HL-60 (cell line): ENCODE results near the gene PRPSAP2.

Experiments
- DNase-seq, 2 experiments: peaks; one replicate each; pipeline ENCODE4 v3.0.0-alpha.2; 2010 to 2020; ENCODE audit warnings: low read depth in 1 of 2, low spot score in 1 of 2
- H3K27ac ChIP-seq: fragments of 250-450 bp; sonication (Bioruptor Pico); replicated peaks from 2 replicates; pipeline ENCODE4 v1.5.1; 2020; ENCODE audit warnings: mild to moderate bottlenecking, moderate library complexity
- H3K27me3 ChIP-seq: fragments of 250-450 bp; sonication (Bioruptor Pico); 2 replicates; pipeline ENCODE4 v1.5.1; 2021; ENCODE audit warnings: mild to moderate bottlenecking, moderate library complexity; ENCODE audit not compliant: insufficient read depth, poor library complexity, severe bottlenecking
- H3K4me3 ChIP-seq: replicated peaks from 2 replicates; pipeline ENCODE4 v1.5.1; 2011; ENCODE audit warnings: mild to moderate bottlenecking, control low read depth, low read length; ENCODE audit not compliant: insufficient read depth
- GABPA ChIP-seq: IDR thresholded peaks from 2 replicates; pipeline ENCODE4 v1.6.1; 2012; ENCODE audit warnings: low read depth
- POLR2AphosphoS5 ChIP-seq: IDR thresholded peaks from 2 replicates; pipeline ENCODE4 v1.6.1; 2012; ENCODE audit warnings: low read depth
- REST ChIP-seq: IDR thresholded peaks from 2 replicates; pipeline ENCODE4 v1.6.1; 2012; ENCODE audit warnings: low read depth; ENCODE audit not compliant: insufficient replicate concordance
- SPI1 ChIP-seq: IDR thresholded peaks from 2 replicates; pipeline ENCODE4 v1.6.1; 2012; ENCODE audit warnings: low read depth, mild to moderate bottlenecking, borderline replicate concordance
- TF ChIP-seq, protein P1 (sequence below): IDR thresholded peaks from one replicate; pipeline ENCODE4 v1.5.1; 2011; ENCODE audit warnings: low read length, control low read depth, inconsistent platforms; ENCODE audit not compliant: insufficient read depth

PRPSAP2 gene

GRCh38 chr17:18889658-18890057, 31.7 kb downstream of the PRPSAP2 start:
- Histone ChIP-seq H3K27me3 (no peaks in the 10 kb centered on the region), H3K4me3 (no peak overlapping the region), H3K27ac (no peak overlapping the region)
- no peak for DNase-seq
- TF ChIP-seq, protein P1, sequence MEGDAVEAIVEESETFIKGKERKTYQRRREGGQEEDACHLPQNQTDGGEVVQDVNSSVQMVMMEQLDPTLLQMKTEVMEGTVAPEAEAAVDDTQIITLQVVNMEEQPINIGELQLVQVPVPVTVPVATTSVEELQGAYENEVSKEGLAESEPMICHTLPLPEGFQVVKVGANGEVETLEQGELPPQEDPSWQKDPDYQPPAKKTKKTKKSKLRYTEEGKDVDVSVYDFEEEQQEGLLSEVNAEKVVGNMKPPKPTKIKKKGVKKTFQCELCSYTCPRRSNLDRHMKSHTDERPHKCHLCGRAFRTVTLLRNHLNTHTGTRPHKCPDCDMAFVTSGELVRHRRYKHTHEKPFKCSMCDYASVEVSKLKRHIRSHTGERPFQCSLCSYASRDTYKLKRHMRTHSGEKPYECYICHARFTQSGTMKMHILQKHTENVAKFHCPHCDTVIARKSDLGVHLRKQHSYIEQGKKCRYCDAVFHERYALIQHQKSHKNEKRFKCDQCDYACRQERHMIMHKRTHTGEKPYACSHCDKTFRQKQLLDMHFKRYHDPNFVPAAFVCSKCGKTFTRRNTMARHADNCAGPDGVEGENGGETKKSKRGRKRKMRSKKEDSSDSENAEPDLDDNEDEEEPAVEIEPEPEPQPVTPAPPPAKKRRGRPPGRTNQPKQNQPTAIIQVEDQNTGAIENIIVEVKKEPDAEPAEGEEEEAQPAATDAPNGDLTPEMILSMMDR: no peak
- TF ChIP-seq POLR2AphosphoS5 (no peak), SPI1 (no peak)

GRCh38 chr17:18891541-18891940, 33.6 kb downstream of the PRPSAP2 start:
- no peak for DNase-seq
- Histone ChIP-seq H3K4me3 (no peak overlapping the region), H3K27me3 (no peaks in the 10 kb centered on the region), H3K27ac (no peak overlapping the region)
- TF ChIP-seq GABPA (no peak), REST (no peak), POLR2AphosphoS5 (no peak), SPI1 (no peak)
- TF ChIP-seq, protein P1: no peak

DNA sequence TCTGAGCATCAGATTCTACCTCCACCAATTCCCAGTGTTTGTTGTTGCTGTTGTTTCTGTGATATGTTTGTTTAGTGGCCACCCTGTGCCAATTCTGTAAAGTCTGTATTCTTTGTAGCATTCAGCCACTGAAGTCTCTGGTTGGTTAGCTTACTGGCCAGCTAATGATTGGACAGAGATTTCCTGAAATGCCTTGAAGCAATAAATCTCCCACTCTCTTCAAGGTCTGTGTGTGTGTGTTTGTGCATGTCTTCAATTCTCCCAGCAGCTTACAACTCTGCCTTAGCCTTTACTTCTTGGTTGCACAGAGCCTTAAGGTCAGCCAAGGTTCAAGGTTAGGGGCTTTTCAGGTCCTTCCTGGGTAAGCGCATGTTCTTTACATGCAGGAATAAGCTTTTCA, 38.2 kb downstream of the PRPSAP2 start:
- no peak for DNase-seq
- Histone ChIP-seq H3K4me3 (no peak overlapping the region), H3K27ac (no peak overlapping the region), H3K27me3 (no peaks in the 10 kb centered on the region)
- TF ChIP-seq REST (no peak), SPI1 (no peak), POLR2AphosphoS5 (no peak), GABPA (no peak)
- TF ChIP-seq, protein P1: no peak

GRCh38 chr17:18896947-18897346, 39.0 kb downstream of the PRPSAP2 start:
- H3K27ac ChIP-seq: no peak overlapping the region
- TF ChIP-seq GABPA (no peak), REST (no peak), SPI1 (no peak), POLR2AphosphoS5 (no peak)
- TF ChIP-seq, protein P1: no peak
- H3K4me3 ChIP-seq: no peak overlapping the region
- DNase-seq: no peak
- no peaks in the 10 kb centered on the region for H3K27me3 ChIP-seq
